Activated CD8-positive, alpha-beta memory T cell treated with anti-CD3 and anti-CD28 coated beads for 1 hour (primary cell): ENCODE data around the gene SLC28A3.
"Not testable (repeated sequence)": the region's sequence is repeated elsewhere in the genome, so short reads cannot be mapped to it uniquely, and the experiment has no call there.

Experiments used
- DNase-seq, 2 donors: peaks; one replicate each; pipeline ENCODE4 v3.0.0-alpha.2; 2020; ENCODE audit warnings: low read depth in 1 of 2; ENCODE audit errors: extremely low read depth in 1 of 2

SLC28A3 gene, protein sequence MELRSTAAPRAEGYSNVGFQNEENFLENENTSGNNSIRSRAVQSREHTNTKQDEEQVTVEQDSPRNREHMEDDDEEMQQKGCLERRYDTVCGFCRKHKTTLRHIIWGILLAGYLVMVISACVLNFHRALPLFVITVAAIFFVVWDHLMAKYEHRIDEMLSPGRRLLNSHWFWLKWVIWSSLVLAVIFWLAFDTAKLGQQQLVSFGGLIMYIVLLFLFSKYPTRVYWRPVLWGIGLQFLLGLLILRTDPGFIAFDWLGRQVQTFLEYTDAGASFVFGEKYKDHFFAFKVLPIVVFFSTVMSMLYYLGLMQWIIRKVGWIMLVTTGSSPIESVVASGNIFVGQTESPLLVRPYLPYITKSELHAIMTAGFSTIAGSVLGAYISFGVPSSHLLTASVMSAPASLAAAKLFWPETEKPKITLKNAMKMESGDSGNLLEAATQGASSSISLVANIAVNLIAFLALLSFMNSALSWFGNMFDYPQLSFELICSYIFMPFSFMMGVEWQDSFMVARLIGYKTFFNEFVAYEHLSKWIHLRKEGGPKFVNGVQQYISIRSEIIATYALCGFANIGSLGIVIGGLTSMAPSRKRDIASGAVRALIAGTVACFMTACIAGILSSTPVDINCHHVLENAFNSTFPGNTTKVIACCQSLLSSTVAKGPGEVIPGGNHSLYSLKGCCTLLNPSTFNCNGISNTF

DNA sequence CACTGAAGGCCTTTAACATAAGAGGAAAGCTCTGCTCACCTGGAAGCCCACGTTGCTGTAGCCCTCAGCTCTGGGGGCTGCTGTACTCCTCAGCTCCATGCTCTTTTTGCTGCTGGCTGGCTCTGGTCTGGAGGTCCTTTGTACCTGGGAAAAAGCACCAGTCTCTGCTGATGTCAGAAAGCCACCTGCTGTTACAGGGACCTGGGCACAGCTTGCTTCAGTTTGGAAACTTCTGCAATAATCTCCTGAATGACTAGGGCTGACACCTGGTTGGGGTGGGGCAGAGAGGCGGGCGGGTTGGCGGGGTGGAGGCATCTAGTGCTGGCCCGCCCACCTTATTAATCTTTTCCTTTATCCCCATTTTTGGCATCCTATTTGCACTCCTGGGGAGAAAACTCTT, at the start of gene SLC28A3:
Gene SLC28A3, minus strand, starts transcription at position 224 of the 400 bp plus-strand sequence. Its CDS starts 125 bp downstream, at position 99.
- DNase-seq, result no peak

DNA sequence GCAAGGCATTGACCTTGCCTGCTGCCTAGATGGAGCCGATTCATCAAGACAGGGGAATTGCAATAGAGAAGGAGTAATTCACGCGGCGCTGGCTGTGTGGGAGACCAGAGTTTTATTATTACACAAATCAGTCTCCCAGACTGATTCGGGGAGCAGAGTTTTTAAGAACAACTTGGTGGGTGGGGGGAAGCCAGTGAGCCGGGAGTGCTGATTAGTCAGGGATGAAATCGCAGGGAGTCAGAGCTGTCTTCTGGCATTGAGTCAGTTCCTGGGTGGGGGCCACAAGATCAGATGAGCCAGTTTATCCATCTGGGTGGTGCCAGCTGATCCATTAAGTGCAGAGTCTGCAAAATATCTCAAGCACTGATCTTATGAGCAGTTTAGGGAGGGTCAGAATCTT, 49.7 kb upstream of the SLC28A3 start:
- DNase-seq, result not testable (repeated sequence)

DNA sequence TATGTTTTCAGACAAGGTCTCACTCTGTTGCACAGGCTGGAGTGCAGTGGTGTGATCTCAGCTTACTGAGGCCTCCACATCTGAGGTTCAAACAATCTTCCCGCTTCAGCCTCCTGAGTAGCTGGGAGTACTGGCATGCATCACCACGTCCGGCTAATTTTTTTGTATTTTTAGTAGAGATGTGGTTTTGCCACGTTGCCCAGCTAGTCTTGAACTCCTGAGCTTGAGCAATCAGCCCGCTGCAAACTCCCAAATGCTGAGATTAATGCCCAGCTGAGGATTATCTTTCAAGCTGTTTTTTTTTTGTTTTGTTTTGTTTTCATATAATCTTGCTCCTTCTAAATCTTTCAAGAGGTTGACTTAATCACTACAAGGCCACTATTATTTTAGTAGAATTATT, 47.3 kb upstream of the SLC28A3 start:
- DNase-seq, result no peak

DNA sequence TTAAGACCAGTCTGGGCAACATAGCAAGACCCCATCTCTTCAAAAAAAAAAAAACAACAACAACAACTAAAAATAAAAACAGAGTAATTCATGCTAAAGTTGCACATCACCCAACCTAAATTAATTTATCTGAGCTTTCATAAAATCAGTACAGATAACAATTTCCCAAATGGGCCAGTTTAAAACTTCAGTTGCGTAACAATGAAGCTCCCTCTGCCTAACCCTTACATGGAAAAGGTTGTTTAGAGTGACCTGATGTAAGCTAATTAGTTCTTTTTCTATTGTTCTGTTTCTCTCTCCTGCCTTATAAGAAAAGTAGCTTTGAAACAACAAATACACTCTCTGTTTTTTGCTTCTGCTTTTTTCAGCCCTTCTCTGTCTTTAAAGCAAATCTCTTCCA, 46.2 kb upstream of the SLC28A3 start:
- no peak for DNase-seq

DNA sequence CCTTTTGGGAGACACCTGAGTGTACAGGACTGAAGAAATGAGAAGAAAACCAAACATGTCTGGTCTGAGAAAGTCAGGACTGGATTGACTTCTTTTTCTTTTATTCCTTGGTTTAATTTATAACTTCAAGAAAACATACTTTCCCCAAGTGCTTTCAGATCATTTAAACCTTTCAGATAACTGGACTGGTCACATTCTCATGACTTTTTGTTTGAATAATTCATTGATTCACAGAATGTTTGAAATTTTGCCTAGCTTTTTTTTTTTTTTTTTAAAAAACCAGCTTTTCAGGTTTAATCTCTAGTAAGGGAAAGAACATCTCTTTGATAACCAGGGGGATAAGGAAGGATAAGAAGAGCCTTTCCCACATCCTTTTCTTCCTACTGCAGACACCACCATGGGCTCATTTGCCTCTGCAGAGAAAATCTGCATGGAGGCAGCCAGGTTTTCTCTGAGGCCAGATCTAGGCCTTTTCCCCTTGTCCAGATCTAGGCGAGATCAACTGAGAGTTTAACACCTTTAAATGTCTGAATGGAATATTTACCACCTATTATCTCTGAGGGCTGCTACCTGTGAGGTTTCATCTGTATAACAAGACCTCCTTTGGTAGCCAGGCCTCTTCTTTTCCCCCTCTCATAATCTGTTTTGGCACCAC, 45.0 kb upstream of the SLC28A3 start:
- DNase-seq, result no peak

DNA sequence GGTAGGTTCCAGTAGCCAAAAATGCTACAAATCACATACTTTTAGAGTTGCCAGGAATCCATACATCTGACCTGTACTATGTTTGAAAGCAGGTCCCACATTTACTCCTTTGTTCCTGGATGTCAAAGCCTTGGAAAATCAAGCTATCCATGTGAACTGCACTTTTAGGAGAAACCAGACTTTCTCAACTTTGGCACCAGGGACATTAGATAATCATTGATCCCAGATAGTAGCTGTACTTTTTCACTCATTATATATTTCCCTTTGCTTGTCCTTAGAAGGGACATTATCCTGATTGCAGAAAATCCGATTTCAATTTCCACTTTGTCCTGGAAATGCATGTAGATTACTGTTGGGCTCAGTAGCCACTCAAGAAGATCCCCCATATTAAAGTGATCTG, 44.1 kb upstream of the SLC28A3 start:
- no peak for DNase-seq

DNA sequence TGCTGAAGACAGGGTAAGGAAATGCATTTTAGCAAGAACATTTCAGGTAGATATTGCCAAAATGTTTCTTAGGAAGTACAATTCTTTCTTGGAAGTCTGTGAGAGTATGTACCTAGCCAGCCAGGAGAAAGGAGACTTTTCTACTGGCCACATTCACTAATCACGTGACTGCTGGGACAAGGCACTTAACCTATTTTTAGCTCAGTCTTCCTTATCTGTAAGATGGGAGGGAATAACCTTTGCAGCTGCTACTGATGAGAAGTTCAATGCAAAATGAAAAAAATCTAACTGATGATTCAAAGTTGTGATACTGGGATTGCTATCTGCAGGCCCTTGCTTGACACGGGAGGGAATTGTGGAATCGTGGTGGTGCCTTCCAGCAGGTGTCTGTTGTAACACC, 42.6 kb upstream of the SLC28A3 start:
- no peak for DNase-seq

DNA sequence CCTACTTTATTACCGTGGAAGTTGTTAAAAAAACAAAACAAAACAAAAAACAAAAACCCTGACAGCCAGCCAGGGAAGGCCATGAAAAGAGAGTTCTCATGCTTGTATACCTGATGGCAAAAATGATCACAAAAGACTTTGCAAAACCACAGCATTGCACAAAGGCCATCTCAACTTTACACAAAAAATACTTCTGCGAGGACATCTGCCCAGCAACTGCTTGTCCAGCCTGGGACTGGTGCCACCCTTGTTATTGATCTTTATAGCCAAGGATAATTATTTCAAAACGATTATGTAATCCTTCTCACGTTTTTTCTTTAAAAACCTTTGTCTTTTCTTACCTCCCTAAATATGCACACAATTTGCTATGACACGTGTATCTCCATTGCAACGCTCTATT, 42.2 kb upstream of the SLC28A3 start:
- DNase-seq, result no peak

DNA sequence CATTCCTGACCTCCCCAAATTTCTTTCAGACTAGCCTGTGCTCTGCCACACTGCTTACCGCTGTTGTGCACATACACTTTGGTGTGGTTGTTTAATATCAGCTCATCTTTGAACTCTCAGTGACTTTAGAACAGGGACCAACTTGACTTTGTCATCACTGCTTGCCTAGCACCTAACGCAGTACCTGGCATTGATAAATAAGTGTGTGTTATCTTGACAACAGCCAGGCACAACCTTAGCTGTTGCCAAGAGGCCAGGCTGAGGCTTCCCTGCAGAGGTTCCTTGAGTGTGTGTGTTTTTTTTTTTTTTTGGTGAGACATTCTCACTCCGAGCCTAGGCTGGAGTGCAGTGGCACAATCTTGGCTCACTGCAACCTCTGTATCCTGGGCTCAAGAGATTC, 41.0 kb upstream of the SLC28A3 start:
- DNase-seq, result no peak

DNA sequence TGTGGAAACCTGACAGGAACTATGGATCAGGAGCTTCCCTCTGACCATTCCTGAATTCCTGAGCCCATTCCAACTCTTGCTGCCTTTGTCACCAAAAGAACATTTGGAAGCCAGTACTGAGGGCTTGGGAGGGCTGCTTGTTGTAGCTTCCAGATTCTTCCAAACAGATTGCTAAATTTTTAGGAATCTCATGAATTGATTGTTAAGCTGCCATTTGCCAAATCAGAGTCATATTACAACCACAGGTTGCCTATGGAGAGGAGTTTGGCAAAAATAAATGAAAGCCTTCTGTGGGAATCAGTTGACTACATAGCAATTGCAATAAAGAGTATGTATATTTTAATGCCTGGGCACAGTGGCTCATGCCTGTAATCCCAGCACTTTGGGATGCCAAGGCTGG, 39.2 kb upstream of the SLC28A3 start:
- DNase-seq, result no peak

DNA sequence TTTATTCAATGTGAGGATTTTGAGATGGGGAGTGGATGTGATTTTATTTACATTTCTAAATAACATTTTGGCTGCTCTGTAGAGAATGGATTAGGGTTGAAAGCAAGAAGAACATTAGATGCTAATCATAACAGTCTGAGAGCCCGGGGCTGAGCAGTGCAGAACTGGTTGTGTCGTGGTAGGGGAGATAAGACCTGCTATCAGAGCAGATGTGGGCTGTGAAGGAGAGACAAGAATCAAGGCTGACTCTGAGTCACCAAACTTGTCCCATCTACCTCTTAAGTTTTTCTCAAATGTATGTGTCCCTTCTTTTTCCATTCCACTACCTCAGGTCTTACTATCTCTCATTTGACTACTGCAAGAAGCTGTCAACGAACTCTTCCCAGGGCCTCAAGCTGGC, 35.4 kb upstream of the SLC28A3 start:
- no peak for DNase-seq

DNA sequence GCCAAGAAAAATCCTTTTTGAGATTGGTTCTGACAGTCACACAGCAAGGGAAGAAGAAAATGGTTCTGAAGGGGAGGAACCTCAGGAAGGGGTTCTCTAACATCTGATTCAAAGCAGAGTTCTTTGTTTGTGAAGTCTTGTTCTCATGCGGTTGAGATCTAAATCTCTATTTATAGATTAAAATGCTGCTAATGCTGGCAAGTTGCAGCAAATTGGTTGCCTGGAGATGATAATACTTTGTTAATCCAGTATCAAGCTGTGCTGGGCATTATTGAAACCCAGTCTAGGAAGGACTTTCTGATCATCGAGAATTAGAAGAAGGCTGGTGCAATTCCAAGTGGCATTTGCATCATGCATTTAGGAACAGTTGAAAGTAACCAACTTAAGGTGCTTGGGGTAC, 34.0 kb upstream of the SLC28A3 start:
- DNase-seq, result no peak

DNA sequence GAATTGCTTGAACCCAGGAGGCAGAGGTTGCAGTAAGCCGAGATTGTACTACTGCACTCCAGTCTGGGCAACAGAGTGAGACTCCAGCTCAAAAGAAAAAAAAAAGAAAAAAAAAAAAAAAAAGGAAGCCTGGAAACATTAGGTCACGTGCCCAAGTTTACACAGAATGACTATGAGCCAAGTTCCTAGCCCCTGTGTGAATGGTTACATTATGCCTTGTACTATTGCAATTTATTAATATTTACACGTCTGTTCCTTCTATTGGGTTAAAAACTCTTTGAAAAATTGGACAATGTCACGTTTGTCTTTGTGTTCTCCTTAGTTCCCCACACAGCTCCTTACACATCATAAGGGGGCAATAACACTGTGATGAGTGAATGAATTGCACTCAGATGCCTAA, 33.5 kb upstream of the SLC28A3 start:
- no peak for DNase-seq

DNA sequence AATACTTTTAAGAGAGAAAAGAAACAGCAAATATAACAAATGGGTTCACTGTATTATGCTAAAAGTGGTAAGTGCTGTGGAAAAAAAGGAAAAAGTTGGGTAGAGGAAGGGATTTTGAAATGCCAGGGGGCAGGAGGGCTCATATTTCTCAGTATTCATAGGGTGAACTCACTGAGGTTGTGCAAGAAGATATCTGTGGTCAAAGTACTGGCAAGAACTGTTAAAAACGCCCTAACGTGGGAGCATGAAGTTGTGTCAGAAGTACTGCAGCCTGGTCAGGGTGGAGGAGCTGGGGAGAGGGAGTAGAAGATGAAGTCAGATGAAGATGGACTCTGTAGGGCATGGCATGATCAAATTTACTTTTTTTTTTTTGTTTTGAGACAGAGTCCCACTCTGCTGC, 31.2 kb upstream of the SLC28A3 start:
- no peak for DNase-seq

DNA sequence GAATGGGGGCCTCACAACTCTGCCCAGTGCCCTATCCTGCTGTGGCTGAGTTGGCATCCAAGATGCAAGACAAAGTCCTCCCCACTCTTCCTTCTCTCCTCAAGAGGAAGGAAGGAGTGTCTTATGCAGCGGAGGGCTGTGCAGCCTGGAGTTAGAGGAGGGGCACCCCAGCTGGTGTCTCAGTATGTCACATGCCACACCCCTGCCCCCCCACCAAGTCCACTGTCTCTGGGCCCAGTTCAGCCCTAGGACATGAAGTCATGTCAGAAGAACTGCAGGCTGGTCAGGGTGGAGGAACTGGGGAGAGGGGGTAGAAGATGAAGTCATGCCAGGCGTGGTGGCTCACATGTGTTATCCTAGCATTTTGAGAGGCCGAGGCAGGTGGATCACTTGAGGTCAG, 28.0 kb upstream of the SLC28A3 start:
- DNase-seq, result no peak

DNA sequence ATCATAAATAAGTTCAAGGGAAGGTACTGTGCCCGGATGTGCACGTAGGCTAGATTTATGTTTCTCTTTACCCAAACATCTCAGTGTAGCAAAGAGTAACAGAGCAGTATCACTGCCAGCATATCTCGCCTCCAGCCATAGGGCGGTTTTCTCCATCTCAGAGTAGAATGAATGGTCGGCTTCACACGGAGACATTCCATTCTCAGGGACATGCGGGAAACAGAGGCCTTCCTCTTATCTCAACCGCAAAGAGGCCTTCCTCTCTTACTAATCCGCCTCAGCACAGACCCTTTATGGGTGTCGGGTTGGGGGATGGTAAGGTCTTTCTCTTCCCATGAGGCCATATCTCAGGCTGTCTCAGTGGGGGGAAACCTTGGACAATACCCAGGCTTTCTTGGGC, 27.2 kb upstream of the SLC28A3 start:
- DNase-seq, result not testable (repeated sequence)

DNA sequence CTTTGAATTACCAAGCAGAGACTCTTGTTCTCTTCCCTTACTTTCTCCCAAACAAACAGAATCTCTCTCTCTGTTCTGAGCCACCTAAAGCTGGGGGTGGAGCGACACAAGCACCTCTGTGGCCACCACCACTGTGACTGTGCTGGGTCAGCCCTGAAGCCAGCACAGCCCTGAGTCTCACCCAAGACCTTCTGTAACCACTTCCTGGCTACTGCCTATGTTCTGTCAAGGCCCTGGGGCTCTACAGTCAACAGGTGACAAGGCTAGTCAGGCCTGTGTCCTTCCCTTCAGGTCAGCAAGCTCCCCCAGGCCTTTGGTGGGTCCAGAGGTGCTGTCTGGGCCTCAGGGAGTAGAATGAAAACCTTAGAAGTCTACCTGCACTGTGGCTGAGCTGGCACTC, 26.1 kb upstream of the SLC28A3 start:
- no peak for DNase-seq

DNA sequence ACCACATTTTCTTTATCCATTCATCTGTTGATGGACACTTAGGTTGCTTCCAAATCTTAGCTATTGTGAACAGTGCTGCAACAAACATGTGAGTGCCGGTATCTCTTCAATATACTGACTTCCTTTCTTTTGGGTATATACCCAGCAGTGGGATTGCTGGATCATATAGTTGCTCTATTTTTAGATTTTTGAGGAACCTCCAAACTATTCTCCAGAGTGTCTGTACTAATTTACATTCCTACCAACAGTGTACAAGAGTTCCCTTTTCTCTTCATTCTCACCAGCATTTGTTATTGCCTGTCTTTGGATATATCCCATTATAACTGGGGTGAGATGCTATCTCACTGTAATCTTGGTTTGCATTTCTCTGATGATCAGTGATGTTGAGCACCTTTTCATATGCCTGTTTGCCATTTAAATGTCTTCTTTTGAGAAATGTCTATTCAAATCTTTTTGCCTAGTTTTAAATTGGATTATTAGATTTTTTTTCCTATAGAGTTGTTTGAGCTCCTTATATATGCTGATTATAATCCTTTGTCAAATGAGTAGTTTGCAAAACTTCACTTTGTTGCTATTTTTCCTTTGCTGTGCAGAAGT, 24.4 kb upstream of the SLC28A3 start:
- DNase-seq, result not testable (repeated sequence)

DNA sequence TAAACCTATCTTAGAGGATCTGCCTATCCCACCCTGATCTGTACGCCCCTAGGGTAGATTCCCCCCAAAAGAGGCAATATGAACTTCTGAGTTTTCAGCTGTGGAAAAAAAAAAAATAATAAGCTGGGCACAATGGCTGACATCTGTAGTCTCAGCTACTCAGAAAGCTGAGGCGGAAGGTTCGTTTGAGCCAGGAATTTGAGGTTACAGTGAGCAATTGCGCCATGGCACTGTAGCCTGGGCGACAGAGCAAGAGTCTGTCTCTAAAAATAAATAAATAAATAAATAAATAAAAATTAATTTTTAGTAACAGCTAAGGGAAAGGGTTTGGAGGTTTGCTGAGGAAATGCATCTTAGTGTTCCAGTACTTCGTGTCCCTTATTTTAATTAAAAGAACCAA, 21.1 kb upstream of the SLC28A3 start:
- DNase-seq, result no peak

DNA sequence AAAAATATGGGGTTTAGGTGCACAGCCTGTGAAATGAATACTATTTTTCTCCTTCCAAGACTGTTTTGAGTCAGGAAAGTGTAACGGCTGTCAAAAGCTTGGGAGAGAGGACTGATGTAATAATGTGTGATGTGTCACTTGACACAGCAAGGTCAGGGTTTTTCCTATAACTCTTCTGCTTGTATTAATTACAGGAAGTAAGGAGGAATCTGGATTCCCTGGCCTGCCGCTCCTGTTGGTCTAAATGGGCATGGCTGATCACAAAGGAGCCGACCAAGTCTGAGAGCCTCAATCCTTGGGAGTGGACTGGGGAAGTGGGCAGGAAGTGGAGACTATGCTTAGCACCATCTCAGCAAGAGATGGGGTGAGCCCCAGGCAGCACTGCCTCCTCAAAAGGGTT, 16.7 kb upstream of the SLC28A3 start:
- no peak for DNase-seq

DNA sequence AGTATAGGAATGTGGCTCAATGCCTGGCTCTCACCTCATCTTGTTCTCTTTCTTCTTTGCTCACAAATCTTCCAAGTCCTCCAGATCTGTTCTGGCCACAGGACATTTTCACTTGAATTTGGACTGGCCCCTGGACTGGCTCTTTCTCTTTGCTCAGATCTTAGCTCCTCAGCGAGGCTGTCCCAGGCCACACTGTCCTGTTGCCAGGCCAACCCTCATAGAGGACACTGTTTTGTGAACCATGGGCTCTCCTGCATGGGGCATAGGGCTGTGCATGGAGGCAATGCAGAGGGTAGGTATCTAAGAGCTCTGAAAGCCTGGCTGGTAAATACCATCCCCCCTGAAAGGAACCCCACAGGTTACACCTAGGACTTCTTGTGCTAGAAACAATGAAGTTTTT, 13.5 kb upstream of the SLC28A3 start:
- DNase-seq, result no peak

DNA sequence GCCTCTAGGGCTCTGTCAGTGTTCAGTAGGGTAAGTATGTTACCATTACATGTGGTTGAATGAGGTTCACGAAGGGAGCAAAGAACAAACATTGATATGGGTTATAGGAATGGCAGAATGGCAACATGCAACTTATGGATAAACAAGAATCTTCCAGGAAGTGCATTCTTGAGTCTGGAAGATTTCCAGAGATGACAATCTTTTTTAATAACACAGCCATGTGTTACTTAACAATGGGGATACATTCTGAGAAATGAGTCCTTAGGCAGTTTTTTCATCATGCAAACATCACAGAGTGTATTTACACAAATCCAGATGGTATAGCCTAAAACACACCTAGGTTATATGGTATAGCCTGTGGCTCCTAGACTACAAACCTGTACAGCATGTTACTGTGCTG, 9.1 kb upstream of the SLC28A3 start:
- DNase-seq, result no peak
